ENCODE measurements around the gene UBASH3B. TPM values are rescaled to one million over a fixed set of nuclear protein-coding genes. Genes with fewer than 3 reads are reported as not detected.

Gene UBASH3B
- total and polyA plus RNA-seq, 8 donors, result 0.58 to 60.5 (median 3.1) TPM

GRCh38 chr11:122649116-122649515, 6.4 kb upstream of the UBASH3B start:
- Histone ChIP-seq H3K4me3 (no peak overlapping the region), H3K27ac (no peak overlapping the region), H3K27me3 (peaks cover 0 to 20% (median 0%) of the 10 kb centered on the region in 3 donors), H3K36me3 (no peaks in the 10 kb centered on the region), H3K4me1 (peaks cover 0 to 5% (median 0%) of the 10 kb centered on the region in 4 donors), H3K9me3 (no peaks in the 10 kb centered on the region)
- no peak for DNase-seq
- 77 to 88% (median 86%) methylated on average over 3 of the region's 3 CpGs for WGBS, 5 donors
- intact Hi-C loops (cut with DNase I; ENCODE audit: low total_unique reads), result no loop called here
- TF ChIP-seq POLR2A (IDR thresholded peaks at IDR 0.05), result no peak

GRCh38 chr11:122650619-122651018, 4.9 kb upstream of the UBASH3B start:
- intact Hi-C loops (cut with DNase I; ENCODE audit: low total_unique reads), result no loop called here
- DNase-seq, result no peak
- H3K9me3 ChIP-seq, result no peaks in the 10 kb centered on the region
- H3K36me3 ChIP-seq, result no peaks in the 10 kb centered on the region
- H3K27me3 ChIP-seq, result peaks cover 0 to 20% (median 0%) of the 10 kb centered on the region in 3 donors
- no peak for TF ChIP-seq CTCF (IDR thresholded peaks at IDR 0.05)
- no peak for TF ChIP-seq POLR2A (IDR thresholded peaks at IDR 0.05)
- no peak for TF ChIP-seq POLR2AphosphoS5 (IDR thresholded peaks at IDR 0.05)
- no peak for TF ChIP-seq EP300 (IDR thresholded peaks at IDR 0.05)
- no peak overlapping the region for H3K27ac ChIP-seq
- WGBS, 5 donors, result 10 to 36% (median 19%) methylated on average over 1 of the region's 1 CpG
- H3K4me1 ChIP-seq, result peaks cover 0 to 11% (median 6%) of the 10 kb centered on the region in 4 donors
- H3K4me3 ChIP-seq, result no peak overlapping the region

GRCh38 chr11:122652495-122652894, 3.0 kb upstream of the UBASH3B start:
- 64 to 77% (median 74%) methylated on average over 2 of the region's 2 CpGs for WGBS, 5 donors

GRCh38 chr11:122653916-122654585, 1.5 kb upstream of the UBASH3B start:
- peaks cover 0 to 20% (median 0%) of the 10 kb centered on the region in 3 donors for H3K27me3 ChIP-seq
- WGBS, 5 donors, result 64 to 72% (median 68%) methylated on average over 7 of the region's 7 CpGs
- peaks cover 7 to 20% (median 18%) of the 10 kb centered on the region in 4 donors for H3K4me1 ChIP-seq
- no peaks in the 10 kb centered on the region for H3K9me3 ChIP-seq
- intact Hi-C loops (cut with DNase I; ENCODE audit: low total_unique reads), result no loop called here
- no peak for TF ChIP-seq POLR2AphosphoS5 (IDR thresholded peaks at IDR 0.05)
- no peak for TF ChIP-seq EP300 (IDR thresholded peaks at IDR 0.05)
- TF ChIP-seq POLR2A (IDR thresholded peaks at IDR 0.05), result no peak
- no peak for TF ChIP-seq CTCF (IDR thresholded peaks at IDR 0.05)
- peak in 1 of 2 donors; percentile 44 for DNase-seq
- no peaks in the 10 kb centered on the region for H3K36me3 ChIP-seq
- no peak overlapping the region for H3K27ac ChIP-seq
- no peak overlapping the region for H3K4me3 ChIP-seq

More at GRCh38 chr11:122652495-122652894, 3.0 kb upstream of the UBASH3B start:
- TF ChIP-seq POLR2AphosphoS5 (IDR thresholded peaks at IDR 0.05) (no peak), POLR2A (IDR thresholded peaks at IDR 0.05) (no peak), EP300 (IDR thresholded peaks at IDR 0.05) (no peak)
- H3K4me1 ChIP-seq, result peaks cover 7 to 19% (median 18%) of the 10 kb centered on the region in 4 donors
- H3K27me3 ChIP-seq, result peaks cover 0 to 20% (median 0%) of the 10 kb centered on the region in 3 donors
- H3K36me3 ChIP-seq, result no peaks in the 10 kb centered on the region
- H3K4me3 ChIP-seq, result no peak overlapping the region
- no peak for DNase-seq
- no peaks in the 10 kb centered on the region for H3K9me3 ChIP-seq
- H3K27ac ChIP-seq, result no peak overlapping the region
- intact Hi-C loops (cut with DNase I; ENCODE audit: low total_unique reads), result no loop called here

- intact Hi-C loops (cut with DNase I; ENCODE audit: low total_unique reads), result no loop called here
- WGBS, 5 donors, result 0 to 1% (median 1%) methylated on average over 23 to 66 of the region's 66 CpGs; no CpG with 5 or more reads in 1 of the 5 donors
- H3K9me3 ChIP-seq, result no peaks in the 10 kb centered on the region
- peak overlapping the region; percentile 71 to 86 (median 78) for H3K4me3 ChIP-seq
- H3K4me1 ChIP-seq, result peaks cover 7 to 20% (median 18%) of the 10 kb centered on the region in 4 donors
- TF ChIP-seq EP300 (IDR thresholded peaks at IDR 0.05) (no peak), POLR2AphosphoS5 (IDR thresholded peaks at IDR 0.05) (no peak), POLR2A (IDR thresholded peaks at IDR 0.05) (no peak), CTCF (IDR thresholded peaks at IDR 0.05) (no peak)
- H3K36me3 ChIP-seq, result no peaks in the 10 kb centered on the region
- H3K27ac ChIP-seq, result peak overlapping the region; percentile 81 to 95 (median 91)
- DNase-seq, result peak; percentile 38 to 87
- H3K27me3 ChIP-seq, result peaks cover 0 to 20% (median 0%) of the 10 kb centered on the region in 3 donors
Observed at GRCh38 chr11:122656073-122656630, 630 bp downstream of the UBASH3B start.
